Stimulated activated CD4-positive, alpha-beta T cell treated with anti-CD3 and anti-CD28 coated beads, Interleukin-4, amount 100 ng/mL, for 1 hour (primary cell): ENCODE results near the gene KRTAP10-12.

Experiments used
- DNase-seq: peaks from one replicate; pipeline ENCODE4 v3.0.0-alpha.2; 2020

The KRTAP10-12 gene

GRCh38 chr21:44736291-44737004 is 39.5 kb downstream of the KRTAP10-12 start:
- no peak for DNase-seq

- DNase-seq, result no peak
These were observed 40.9 kb downstream of the KRTAP10-12 start for GRCh38 chr21:44737706-44738354.

GRCh38 chr21:44738621-44739020 is 41.6 kb downstream of the KRTAP10-12 start:
- no peak for DNase-seq

- no peak for DNase-seq
These were observed 42.3 kb downstream of the KRTAP10-12 start for GRCh38 chr21:44739316-44739715.

- no peak for DNase-seq
These were observed 43.8 kb downstream of the KRTAP10-12 start for GRCh38 chr21:44740742-44741141.

- no peak for DNase-seq
These were observed 44.9 kb downstream of the KRTAP10-12 start for GRCh38 chr21:44741921-44742320.

GRCh38 chr21:44742418-44743153 is 45.6 kb downstream of the KRTAP10-12 start:
- DNase-seq, result no peak
